ENCODE results near the gene XRRA1.
"Not testable (repeated sequence)": the region's sequence is repeated elsewhere in the genome, so short reads cannot be mapped to it uniquely, and the experiment has no call there.

XRRA1 gene

DNA sequence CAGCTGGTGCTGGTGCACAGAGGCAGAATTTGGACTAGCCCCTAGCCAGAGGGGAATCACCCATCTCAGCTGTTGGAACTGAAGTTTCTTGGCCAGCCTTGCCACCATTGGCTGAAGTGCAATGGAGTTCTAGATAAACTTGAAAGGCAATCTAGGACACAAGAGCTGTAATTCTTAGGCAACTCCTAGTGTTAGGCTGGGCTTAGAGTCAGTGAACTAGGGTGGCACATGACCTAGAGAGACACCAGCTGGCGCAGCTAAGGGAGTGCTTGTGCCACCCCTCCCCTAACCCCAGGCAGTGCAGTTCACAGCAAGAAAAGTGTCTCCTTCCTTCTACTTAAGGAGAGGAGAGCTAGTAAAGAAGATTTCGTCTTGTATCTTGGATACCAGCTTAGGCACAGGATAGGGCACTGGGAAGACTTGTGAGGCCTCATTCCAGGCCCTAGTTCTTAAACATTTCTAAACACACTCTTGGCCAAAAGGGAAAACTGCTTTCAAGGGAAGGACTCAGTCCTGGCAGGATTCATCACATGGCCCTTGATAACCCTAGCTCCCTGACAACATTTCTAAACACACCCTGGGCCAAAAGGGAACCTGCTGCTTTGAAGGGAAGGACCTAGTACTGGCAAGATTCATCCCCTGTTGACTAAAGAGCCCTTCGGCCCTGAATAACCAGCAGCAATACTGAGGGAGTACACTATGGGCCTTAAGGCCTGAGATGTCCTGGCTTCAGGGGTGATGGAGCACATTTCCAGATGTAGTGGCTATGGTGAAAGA, 53.4 kb downstream of the XRRA1 start:
- no peak for DNase-seq

DNA sequence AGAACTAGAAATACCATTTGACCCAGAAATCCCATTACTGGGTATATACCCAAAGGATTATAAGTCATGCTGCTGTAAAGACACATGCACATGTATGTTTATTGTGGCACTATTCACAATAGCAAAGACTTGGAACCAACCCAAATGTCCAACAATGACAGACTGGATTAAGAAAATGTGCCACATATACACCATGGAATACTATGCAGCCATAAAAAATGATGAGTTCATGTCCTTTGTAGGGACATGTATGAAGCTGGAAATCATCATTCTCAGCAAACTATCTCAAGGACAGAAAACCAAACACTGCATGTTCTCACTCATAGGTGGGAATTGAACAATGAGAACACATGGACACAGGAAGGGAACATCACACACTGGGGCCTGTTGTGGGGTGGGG, 55.9 kb downstream of the XRRA1 start:
- DNase-seq: not testable (repeated sequence)

DNA sequence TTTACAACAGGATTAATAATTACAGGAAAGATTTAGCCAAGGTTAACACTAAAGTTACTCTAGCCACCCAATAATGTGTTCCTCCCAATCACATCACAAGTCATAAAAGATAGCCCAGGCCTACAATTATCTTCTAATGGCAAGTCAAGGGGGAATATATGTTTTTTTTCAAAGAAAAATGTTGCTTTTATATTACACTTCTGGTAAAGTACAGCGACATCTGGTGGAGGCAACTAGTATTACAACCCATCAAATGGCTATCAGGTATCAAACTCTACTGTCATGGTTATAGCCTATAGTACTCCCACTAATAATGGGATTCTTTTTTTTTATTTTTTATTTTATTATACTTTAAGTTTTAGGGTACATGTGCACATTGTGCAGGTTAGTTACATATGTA, 71.8 kb downstream of the XRRA1 start:
- no peak for DNase-seq

DNA sequence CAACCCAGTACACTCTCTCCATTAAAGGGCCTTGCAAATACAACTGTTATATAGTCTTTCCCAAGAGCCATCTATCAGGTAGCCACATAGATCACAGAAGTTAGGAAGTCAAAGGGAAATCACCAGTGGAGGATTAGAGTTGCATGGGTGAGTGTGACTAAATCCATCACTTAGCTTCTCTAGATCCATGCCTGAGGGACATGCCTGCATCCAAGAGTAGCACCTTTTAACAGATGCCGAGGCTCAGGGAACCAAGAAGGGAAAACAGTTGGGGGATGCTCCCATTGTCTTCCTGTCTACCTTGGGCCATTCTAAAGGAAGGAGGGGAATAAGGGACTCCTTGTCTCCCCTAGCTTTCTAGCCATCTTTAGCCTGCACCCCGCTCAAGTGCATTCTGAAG, 77.9 kb downstream of the XRRA1 start:
- no peak for DNase-seq

DNA sequence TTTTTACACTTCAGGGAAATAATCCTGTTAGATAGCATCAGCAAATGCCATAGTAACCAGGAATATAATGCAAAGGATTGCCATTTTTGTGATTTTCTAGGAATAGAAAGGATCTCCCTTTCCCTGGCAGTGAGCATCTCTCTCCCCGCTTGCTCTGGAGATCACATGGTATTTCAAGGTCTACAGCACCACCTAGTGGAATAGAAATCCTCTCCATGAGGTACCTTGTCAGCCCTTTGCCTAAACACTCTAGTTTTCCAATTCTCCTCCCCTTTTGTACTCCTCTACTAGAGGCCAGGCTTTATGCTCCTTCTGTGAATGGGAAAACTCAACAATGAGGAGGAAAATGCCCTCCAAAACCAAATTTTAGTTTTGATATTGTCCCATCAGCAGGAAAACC, 78.4 kb downstream of the XRRA1 start:
- DNase-seq: no peak

DNA sequence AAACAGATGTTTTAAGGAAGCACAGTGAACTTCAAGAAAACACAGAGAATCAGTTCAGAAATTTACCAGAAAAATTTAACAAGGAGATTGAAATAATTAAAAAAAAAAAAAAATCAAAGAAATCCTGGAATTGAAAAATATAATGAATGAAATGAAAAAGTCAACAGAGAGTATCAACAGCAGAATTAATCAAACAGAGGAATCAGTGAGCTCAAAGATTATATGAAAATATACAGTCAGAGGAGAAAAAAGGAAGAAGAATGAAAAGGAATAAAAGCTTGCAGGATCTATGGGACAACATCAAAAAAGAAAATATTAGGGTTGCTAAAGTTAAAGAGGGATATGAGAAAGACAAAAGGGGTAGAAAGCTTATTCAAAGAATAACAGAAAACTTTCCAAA, 82.3 kb downstream of the XRRA1 start:
- no peak for DNase-seq

DNA sequence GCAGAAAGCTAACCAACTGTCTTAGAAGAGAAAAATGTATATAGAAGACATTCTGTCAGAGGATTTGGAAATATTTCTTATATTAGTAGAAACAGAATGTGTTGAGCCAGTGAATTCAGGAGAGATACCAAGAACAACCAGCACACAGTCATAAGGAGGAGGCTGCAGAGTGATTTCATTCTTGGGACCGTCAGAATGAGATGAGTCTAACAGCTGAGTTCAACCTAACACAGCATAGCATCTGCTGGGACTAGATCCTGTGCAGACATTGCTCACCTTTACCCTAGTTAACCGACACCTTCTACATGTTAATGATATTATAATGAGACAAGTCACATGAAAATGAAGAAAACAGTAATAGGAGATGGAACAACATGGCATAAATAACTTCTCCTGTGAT, 85.5 kb downstream of the XRRA1 start:
- no peak for DNase-seq

DNA sequence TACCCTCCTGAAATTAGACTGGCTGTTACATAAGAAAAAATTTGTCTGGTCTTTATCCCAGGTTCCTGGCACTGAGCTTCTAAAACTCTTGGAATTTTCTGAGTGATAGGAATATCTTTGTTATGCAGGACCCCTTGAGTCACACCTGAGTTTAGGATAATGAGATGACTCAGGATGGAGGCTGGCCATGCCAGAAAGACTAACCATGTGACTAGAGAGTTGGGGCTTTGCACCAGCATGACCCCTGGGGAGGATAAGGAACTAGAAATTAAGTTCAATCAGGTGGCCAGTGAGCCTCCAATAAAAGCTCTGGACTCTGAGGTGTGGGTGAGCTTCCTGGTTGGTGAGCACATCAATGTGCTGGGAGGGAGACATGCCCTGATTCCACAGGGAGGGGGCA, 88.1 kb downstream of the XRRA1 start:
- no peak for DNase-seq

DNA sequence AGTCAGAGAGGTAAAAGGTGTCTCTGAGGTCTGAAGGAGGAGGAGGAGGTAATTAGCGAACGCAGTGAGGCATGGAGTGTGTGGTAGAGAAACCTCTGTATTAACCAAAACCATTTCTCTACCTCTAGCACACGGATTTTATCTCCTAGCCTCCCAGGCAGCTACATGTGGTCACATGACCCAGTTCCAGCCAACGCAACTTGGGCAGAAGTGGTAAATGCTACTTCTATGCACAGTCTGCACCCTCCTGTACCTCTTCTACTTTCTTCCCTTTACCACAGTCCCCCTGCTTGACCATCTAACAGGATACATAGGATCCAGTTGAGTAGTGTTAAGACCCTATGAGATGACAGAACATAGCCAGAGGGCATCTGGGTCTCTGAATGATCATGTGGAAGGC, 95.7 kb downstream of the XRRA1 start:
- no peak for DNase-seq

DNA sequence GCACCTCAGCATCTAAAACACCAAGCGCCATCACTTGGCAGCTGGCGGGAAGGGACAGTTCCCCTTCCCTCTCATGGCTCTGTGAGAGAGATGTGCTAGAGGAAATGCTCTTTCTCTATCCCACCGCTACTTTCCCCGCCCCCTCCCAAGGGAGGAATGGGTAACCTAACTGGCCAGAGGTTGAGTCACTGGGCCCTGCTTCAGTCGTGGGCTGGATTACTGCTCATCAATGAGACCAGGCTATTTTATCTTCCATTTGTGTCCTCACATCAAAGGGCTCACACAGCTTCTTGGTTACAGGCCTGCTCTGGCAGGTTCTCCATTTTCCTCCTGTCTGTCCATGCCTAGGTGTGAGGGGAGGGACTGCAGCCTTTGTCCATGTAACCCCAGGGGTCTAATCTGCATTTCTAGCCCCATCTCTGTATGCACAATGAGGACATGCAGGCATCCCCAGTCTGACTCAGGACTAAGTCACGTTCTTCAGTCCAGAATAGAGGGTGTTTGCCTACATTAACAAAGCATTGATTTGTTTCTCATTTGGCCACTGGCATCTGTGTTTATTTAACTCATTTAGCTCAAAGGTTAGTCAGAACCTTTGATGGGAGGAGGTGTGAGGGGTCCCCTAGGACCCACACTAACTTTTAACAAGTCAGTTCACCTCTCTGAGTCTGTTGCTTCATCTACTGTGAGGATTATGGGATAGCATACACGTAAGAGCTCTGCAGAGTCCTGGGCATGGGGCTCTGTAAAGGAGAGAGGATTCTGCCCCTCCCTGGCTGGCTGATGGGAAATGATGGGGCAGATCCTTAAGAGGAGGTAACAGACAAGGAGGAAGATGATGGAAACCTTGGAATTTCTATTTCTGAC, 99.1 kb downstream of the XRRA1 start:
- no peak for DNase-seq

DNA sequence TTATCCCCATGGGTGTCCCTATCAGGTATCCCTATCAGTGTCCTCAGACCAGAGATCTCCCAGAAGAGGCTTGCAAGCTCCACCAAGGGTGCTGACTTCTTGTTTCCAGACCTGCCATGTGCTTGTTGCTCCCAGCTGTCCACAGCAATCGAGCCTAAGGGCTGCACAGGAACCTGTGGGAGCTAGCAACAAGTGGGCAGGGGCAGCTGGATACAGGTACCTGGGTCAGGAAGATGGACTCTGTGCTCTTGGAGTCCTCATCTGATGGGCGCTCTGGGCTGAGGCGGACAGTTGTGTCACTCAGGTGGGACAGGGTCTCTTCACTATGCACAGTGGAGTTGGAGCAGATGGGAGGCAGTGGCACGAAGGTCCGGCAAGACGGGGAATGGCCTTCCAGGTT, 101.0 kb downstream of the XRRA1 start:
- no peak for DNase-seq

DNA sequence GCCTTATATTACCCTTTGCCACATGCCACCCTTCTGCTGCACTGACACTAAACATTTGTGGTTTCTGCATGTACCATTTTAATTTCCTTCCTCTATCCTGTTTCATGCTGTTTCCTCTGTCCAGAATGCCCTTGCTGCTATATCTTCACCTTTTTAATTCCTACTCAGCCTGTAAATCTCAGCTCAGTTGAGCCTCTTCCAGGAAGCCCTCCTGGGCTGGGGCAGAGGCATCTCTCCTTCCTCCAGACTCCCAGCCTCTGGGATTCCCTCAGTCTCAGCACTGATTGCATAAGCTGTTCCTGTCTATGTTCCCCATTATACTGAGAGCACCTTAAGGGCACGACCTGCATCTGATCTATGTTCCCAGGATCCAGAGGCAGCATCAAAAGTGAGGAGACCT, 101.5 kb downstream of the XRRA1 start:
- no peak for DNase-seq

DNA sequence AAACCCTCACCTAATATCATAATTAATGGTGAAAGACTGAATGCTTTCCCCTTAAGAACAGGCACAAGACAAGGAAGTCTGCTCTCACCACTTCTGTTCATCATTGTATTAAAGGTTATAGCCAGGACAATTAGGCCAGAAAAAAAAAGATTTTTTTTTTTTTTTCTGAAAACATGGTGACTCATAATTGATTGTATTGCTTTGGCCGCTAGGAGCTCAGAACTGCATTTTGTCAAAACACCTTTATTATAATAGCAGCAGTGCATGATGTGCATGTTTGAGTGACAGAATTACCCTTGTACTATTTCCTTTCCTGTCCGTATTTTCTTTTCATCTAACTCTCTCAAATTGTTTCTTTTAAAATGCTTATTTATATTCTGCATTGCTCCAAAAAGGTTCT, 102.1 kb downstream of the XRRA1 start:
- DNase-seq: no peak

DNA sequence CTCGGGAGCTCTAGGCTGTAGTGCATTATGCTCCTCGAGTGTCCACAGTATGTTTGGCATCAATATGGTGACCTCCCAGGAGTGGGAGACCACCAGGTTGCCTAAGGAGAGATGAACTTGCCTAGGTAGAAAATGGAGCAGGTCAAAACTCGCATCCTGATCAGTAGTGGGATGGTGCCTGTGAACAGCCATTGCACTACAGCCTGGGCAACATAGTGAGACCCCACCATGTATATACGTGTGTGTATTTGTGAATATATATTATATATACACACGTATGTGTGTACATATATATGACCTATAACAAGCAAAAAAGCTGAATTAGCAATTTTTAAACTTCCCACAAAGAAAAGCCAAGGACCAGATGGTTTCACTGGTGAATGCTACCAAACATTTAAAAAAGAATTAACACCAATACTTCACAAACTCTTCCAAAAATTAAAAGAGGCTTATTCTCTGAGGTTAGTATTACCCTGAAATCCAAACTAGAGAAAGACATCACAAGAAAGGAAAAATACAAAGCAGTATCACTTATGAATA, 102.8 kb downstream of the XRRA1 start:
- DNase-seq: no peak

DNA sequence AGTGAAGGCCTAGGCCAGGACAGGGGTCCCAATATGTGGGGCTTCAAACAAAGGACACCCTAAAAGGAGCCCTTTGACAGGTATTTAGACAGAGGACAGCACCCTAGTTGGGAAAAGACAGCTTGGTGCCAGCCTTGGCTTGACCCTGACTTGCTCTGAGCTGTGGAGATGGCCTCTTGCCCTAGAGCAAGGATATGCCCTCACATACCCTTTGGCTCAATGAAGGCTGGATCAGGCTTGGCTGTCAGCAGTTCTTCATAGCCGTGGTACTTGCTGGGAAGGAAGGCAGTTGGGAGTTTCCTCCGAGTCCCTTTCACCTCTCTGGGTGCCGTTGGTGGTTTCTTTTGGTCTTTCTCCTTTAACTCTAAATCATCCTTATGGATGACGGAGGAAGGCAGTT, 104.0 kb downstream of the XRRA1 start:
- DNase-seq: no peak

DNA sequence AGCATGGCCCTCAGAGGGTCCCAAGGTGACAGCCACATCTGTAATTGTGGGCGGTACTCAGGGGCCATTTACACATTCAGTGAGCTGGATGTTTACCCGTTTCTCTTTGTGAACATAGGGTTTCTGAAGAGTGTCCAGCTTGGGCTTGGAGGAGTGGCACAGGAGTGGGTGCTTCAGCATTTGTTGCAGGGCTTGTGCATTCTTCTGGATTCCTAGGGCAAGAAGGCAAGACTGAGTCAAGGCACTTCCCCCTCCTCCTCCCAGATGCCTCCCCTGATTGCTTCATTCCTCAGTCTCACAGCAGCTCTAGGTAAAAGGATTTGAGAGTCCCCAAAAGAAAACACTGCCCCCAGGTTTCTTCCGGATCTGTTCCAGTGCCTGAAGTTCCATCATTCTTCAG, 104.8 kb downstream of the XRRA1 start:
- DNase-seq: no peak

DNA sequence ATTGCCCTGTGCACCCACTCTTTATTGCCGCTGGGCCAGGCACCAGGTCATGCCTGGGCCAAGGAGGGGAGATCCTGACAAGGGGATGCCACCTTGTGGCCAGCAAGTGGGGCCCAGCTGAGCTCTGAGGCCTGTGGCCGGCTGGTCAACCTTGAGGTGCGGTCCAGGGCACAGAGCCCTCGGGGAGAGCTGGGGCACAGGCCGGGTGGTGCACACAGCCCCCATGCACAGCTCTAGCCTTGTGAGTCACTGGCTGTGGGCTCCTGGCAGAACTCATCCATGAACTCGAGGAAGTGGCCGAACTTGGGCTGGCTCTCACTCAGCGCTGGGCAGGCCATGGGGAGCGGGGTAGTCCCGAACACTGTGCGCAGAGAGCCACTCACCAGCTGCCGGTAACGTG, 105.9 kb downstream of the XRRA1 start:
- DNase-seq: no peak

DNA sequence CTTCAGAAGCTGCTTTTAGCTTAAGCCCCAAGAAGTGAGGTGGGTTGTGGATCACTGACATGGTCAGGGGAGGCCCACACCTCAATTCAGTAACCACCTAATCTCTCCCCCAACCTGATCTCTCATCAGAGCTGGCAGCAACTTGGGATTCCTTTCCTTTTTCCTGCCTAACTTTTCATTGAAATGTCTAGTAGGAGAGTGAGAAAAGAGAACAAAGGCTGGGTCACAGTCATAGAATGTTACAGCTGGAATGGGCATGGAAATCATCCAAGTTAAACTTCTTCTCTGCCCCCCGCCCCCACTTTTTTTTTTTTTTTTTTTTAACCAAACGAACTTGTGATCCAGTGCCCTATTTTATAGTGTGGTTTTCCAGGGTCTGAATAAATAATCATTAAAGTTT, 108.4 kb downstream of the XRRA1 start:
- DNase-seq: no peak

DNA sequence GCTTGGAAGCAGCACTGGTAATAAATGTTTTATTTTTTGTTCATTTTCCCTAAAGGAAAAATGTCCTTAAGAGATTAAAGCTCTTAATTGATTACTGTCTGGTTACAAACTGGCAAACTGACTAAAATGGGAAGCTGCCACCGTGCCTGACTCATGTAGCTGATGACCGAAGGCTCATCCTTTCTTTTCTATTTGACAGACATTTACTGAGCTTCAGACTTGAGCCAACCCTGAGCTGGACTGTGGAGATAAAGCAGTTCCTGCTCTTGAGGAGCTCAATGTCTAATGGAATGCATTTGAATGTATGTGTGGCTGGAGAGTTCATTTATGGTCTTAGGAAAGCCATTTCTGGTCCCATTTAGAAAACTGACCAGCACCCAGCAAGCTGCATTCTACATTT, 108.9 kb downstream of the XRRA1 start:
- no peak for DNase-seq

DNA sequence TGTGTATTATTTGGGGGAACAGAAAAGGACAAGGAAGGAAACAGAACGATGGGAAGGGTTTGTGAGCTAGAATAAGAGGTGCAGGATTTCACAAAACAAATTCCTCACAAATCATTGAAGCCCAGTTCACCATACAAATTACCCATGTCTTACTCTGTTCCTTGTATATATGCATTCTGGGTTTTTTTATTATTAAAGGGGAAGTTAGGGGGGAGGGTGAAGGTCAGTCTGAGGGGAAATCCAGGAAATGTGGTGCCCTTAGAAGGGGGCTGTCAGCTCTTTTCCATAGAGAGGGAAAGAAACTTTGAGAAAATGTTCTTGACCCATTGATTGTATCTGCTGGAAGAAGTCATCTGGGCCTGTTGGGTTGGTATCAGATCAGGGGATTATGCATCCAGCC, 109.4 kb downstream of the XRRA1 start:
- DNase-seq: no peak

DNA sequence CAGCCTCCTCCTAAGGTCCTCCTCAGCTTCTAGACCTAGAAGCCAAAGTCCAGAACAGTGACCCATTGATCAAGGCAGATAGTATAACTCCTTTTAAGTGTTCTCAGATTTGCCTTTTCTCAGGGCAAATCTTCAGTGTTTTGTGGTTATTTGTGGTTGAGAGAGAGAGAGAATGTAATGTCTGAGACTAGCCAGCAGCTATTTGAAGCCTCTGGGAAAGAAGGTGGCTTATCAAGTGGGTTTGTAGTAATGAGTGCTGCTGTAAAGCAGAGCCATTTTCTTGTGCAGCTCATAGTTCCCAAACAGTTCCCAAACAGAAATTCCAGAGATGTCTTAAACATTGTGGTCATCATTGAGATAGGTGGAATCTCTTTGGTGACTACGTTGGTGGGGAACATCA, 110.7 kb downstream of the XRRA1 start:
- no peak for DNase-seq

DNA sequence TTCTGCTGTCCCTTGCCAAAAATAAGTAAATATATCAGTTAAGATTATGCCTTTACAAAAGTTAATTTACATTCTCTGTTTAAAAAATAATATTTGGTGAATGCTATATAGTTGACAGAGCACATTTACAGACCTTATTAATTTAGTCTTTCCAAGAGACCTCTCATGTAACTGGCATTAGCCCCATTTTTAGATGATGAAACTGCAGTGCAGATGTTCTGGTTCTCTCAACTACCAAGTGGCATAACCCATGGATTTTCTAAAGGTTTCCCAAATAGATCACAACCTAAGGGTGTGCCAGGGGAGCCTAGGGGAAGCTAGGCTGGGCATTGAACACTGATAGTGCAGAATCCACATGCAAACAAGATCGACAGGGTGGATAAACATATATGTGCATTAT, 111.7 kb downstream of the XRRA1 start:
- no peak for DNase-seq

DNA sequence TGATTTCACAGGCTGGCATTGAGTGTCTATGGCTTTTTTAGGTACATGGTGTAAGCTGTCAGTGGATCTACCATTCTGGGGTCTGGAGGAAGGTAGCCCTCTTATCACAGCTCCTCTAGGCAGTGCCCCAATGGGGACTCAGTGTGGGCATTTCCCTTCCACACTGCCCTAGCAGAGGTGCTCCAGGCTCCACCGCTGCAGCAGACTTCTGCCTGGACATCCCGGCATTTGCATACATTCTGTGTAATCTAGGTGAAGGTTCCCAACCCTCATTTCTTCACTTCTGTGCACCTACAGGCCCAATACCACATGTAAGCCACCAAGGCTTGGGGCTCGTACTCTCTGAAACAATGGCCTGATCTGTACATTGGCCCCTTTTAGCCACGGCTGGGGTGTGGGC, 122.0 kb downstream of the XRRA1 start:
- no peak for DNase-seq

DNA sequence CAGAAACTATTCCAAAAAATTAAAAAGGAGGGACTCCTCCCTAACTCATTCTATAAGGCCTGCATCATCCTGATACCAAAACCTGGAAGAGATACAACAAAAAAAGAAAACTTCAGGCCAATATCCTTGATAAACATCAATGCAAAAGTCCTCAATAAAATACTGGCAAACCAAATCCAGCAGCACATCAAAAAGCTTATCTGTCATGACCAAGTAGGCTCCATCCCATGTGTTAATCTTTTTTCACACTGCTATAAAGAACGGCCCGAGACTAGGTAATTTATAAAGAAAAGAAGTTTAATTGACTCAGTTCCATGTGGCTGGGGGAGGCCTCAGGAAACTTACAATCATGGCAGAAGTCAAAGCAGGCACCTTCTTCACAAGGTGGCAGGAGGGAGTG, 123.3 kb downstream of the XRRA1 start:
- DNase-seq: not testable (repeated sequence)
